ENCODE measurements around the gene FRMD3. TPM values are rescaled to one million over a fixed set of nuclear protein-coding genes. Genes with fewer than 3 reads are reported as not detected.

FRMD3 gene
- total and polyA plus RNA-seq, 7 donors: 8.5 to 182 (median 38.7) TPM

- ATAC-seq (no peak), DNase-seq (no peak)
- no peaks in the 10 kb centered on the region for H3K36me3 ChIP-seq (ENCODE audit: insufficient read depth in 1 of 2, low read depth in 1 of 2)
- TF ChIP-seq CTCF (IDR thresholded peaks at IDR 0.05): no peak
- H3K9me3 ChIP-seq: no peaks in the 10 kb centered on the region
- H3K4me3 ChIP-seq: no peak overlapping the region
- no peak overlapping the region for H3K27ac ChIP-seq
- peaks cover 21% of the 10 kb centered on the region for H3K4me1 ChIP-seq
- intact Hi-C loops (cut with DNase I): no loop called here
- no peaks in the 10 kb centered on the region for H3K27me3 ChIP-seq (ENCODE audit: insufficient read depth in 3 of 3, low read length in 2 of 3)
- WGBS, 3 donors: 67 to 76% (median 68%) methylated on average over 2 of the region's 2 CpGs
These were observed 302.7 kb downstream of the FRMD3 start for GRCh38 chr9:83235526-83235925.

GRCh38 chr9:83234541-83234940, 303.7 kb downstream of the FRMD3 start:
- ATAC-seq (no peak), DNase-seq (no peak)
- Histone ChIP-seq H3K27ac (no peak overlapping the region), H3K27me3 (ENCODE audit: insufficient read depth in 3 of 3, low read length in 2 of 3) (no peaks in the 10 kb centered on the region), H3K4me3 (no peak overlapping the region), H3K9me3 (no peaks in the 10 kb centered on the region), H3K36me3 (ENCODE audit: insufficient read depth in 1 of 2, low read depth in 1 of 2) (no peaks in the 10 kb centered on the region), H3K4me1 (peaks cover 21% of the 10 kb centered on the region)
- WGBS, 3 donors: 76 to 83% (median 76%) methylated on average over 3 of the region's 3 CpGs
- intact Hi-C loops (cut with DNase I): no loop called here
- no peak for TF ChIP-seq CTCF (IDR thresholded peaks at IDR 0.05)

- H3K27me3 ChIP-seq (ENCODE audit: insufficient read depth in 3 of 3, low read length in 2 of 3): no peaks in the 10 kb centered on the region
- no peak overlapping the region for H3K27ac ChIP-seq
- 33 to 67% (median 46%) methylated on average over 2 of the region's 2 CpGs for WGBS, 3 donors
- H3K4me1 ChIP-seq: peaks cover 17% of the 10 kb centered on the region
- no peaks in the 10 kb centered on the region for H3K36me3 ChIP-seq (ENCODE audit: insufficient read depth in 1 of 2, low read depth in 1 of 2)
- no peak for TF ChIP-seq CTCF (IDR thresholded peaks at IDR 0.05)
- DNase-seq (no peak), ATAC-seq (no peak)
- intact Hi-C loops (cut with DNase I): no loop called here
- no peak overlapping the region for H3K4me3 ChIP-seq
- H3K9me3 ChIP-seq: no peaks in the 10 kb centered on the region
These were observed 304.6 kb downstream of the FRMD3 start for GRCh38 chr9:83233647-83234046.

GRCh38 chr9:83231039-83231438, 307.2 kb downstream of the FRMD3 start:
- Histone ChIP-seq H3K36me3 (ENCODE audit: insufficient read depth in 1 of 2, low read depth in 1 of 2) (no peaks in the 10 kb centered on the region), H3K4me1 (peaks cover 13% of the 10 kb centered on the region), H3K4me3 (no peak overlapping the region), H3K27me3 (ENCODE audit: insufficient read depth in 3 of 3, low read length in 2 of 3) (no peaks in the 10 kb centered on the region), H3K27ac (no peak overlapping the region), H3K9me3 (no peaks in the 10 kb centered on the region)
- ATAC-seq (peak; percentile 66 to 97 (median 80)), DNase-seq (no peak)
- peak; percentile 23 for TF ChIP-seq CTCF (IDR thresholded peaks at IDR 0.05)
- intact Hi-C loops (cut with DNase I): no loop called here
- WGBS, 3 donors: 8 to 42% (median 14%) methylated on average over 1 of the region's 1 CpG

- H3K4me3 ChIP-seq: no peak overlapping the region
- ATAC-seq (no peak), DNase-seq (no peak)
- no peak for TF ChIP-seq CTCF (IDR thresholded peaks at IDR 0.05)
- H3K36me3 ChIP-seq (ENCODE audit: insufficient read depth in 1 of 2, low read depth in 1 of 2): no peaks in the 10 kb centered on the region
- H3K27me3 ChIP-seq (ENCODE audit: insufficient read depth in 3 of 3, low read length in 2 of 3): no peaks in the 10 kb centered on the region
- H3K27ac ChIP-seq: no peak overlapping the region
- no peaks in the 10 kb centered on the region for H3K9me3 ChIP-seq
- intact Hi-C loops (cut with DNase I): loop anchor here in 1 of 2 donors (5.0 kb wide), 1 partner anchor 317 kb away; the partner anchor contains the start of gene FRMD3
- 62 to 67% (median 64%) methylated on average over 3 of the region's 3 CpGs for WGBS, 3 donors
- H3K4me1 ChIP-seq: peaks cover 2% of the 10 kb centered on the region
These were observed 317.5 kb downstream of the FRMD3 start for GRCh38 chr9:83220730-83221129.
